ENCODE results near the gene HTD2.

Gene HTD2

DNA sequence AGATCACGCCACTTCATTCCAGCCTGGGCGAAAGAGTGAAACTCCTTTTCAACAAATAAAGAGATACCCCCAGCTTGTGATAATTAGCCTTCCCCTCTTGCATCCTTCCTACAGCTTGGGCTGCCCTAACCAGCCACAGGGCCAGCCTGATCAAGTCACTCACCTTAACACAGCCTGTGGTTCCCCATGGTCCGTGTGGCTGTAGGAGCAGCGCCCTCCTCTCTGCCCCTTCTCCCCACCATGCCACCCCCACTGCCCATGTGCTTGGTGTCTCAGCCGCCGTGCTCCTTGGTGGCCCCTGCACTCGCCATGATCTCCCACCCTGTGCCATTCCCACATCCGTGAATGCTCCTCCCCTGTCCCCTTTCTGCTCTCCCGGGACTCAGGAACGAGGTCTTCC is 13.5 kb upstream of the HTD2 start:
- DNase-seq (ENCODE audit: low read depth in 2 of 2) = no peak

DNA sequence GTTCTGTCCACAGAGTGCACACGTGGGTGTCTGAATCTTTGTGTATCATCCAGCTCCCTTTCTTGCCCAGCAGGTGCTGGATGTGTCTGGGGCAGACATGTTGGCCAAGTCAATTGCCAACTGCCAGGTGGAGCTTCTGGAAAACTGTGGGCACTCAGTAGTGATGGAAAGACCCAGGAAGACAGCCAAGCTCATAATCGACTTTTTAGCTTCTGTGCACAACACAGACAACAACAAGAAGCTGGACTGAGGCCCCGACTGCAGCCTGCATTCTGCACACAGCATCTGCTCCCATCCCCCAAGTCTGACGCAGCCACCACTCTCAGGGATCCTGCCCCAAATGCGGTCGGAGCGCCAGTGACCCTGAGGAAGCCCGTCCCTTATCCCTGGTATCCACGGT is 12.8 kb upstream of the HTD2 start:
- no peak for DNase-seq (ENCODE audit: low read depth in 2 of 2)

DNA sequence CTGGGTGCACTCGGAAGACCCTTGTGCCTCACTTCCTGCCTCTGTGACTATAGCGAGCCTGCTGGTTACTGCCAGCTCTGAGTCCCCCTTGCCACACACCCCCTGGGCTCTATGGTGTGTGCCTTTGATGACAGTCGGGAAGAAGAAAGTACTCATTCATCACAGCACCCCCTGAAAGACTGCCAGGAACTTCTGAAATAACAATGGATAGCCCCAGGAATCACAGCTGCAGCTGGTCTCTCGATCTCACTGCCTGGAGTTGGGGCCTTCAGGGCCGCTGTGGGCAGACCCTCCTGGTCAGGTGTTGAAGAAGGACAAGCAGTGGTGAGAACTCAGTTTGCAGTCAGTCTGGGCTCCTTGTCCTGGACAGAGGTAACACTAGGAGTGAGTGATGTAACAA is 10.1 kb upstream of the HTD2 start:
- DNase-seq (ENCODE audit: low read depth in 2 of 2) = no peak

DNA sequence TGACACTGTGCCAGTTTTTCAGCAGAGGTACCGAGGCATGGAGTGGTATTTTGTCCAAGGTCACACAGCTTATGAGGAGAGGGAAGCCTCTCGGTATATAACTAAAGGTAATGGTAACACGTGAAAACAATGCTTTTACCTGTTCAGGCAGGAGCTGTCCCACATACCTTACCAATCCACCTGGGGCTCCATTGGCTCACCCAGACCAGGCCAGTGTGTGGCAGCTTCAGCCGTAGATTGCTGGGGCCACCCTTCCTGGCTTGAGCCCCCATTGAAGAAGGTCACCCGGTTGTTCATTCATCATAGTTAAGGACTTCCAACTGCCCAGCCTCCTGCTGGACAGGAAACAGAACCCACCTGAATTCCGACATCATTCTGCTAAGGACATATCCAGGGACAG is 9.5 kb upstream of the HTD2 start:
- DNase-seq (ENCODE audit: low read depth in 2 of 2) = no peak

DNA sequence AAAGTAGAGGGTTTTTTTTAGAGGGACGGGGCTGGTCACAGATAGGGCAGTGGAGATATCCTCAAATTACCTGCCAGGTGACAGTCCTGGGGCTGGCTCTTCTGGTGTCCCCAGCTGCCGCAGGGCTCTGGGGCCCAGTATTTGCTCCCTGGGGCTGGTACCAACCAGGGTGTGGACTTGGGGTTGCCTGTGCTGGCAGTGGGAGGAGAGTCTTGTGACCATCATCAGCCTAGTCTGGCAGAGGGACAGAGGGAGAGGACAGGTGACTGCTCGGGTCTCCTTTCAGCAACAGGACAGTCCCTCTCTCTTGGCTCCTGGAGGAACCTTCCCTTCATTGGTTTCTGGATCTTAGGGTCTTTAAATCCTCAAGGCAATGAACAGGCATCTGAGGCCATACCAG is 8.1 kb upstream of the HTD2 start:
- no peak for DNase-seq (ENCODE audit: low read depth in 2 of 2)

DNA sequence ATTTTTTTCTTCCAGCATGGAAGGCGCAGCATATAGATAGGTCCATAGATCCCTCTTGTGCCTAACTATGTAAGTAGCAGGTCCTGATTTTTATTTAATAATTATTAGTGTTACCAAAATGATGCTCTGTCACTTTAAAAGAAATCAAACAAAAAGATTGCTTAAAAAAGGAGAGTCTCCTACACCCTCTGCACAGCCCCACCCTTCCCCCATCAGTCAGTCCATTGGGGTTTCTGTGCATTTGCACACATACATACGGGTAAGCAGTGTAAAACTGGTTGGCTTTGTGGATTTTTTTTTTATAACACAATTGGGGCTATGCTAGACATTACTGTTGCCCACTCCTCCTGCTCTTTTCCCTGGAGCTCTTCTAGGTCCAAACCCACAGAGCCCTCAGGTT is 7.2 kb upstream of the HTD2 start:
- DNase-seq (ENCODE audit: low read depth in 2 of 2) = no peak

DNA sequence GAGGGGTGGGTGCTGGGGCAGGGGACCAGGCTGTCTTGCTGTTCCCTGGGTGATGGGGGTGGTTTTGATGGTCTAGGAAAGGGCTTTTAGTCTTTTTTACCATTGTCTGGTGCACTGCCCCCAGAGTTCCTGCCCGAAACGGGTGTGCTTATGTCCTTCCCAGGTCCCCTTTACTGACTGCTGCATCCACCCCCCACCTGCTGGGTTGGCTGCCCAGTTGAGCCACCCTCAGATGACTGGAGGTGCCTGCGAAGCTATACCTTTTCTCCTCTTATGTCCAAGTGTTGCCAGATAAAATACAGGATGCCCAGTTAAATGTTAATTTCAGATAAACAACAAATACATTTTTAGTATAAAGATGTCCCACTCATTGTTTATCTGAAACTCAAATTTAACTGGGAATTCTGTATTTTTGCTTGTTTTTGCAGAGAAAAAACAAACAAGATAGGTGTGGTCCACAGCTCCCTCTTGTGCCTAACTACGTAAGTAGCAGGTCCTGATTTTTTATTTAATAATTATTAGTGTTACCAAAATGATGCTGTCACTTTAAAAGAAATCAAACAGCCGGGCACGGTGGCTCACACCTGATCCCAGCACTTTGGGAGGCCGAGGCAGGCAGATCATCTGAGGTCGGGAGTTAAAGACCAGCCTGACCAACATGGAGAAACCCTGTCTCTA is 6.3 kb upstream of the HTD2 start:
- DNase-seq (ENCODE audit: low read depth in 2 of 2) = no peak

DNA sequence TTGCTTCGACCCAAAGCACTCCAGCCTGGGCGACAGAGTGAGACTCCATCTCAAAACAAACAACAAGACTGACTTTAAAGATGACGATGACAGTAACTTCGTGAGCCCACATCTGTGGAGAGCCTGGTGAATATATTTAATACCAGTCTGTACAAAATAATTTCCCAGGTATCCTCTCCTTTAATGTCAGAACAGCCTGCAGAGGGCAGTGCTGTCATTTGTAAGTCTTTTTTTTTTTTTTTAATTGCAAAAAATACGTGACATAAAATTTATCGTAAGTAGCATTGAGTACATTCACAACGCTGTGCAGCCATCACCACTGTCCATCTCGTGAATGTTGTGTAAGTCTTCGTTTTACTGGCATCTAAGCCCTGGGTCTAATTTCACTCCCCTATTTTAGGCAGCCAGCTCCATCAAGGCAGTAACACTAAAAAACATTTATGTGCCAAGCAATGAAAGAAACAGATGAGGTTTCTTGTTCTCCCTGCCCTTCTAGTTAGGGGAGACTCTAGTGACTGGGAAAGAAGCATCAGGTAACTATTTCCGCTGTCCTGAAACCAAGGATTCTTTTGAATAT is 1.4 kb downstream of the HTD2 start:
- no peak for DNase-seq (ENCODE audit: low read depth in 2 of 2)

DNA sequence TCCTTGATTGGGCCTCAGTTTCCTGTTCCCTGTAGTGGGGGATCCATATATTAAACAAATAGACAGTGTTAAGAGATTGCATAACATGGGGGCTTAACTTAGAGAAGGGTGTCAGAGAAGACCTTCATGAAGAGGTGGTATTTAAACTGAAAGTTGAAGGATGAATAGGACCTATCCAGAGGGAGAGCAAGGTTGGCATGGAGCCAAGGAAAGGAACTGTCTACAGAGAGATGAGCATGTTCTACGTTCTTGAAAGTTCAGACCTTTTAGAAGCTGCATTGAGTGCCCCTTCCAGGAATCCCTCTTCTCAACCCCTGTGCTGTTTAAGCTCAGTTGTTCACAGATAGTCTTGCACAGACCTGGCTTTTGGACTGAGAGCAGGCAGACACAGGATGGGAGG is 2.4 kb downstream of the HTD2 start:
- no peak for DNase-seq (ENCODE audit: low read depth in 2 of 2)

DNA sequence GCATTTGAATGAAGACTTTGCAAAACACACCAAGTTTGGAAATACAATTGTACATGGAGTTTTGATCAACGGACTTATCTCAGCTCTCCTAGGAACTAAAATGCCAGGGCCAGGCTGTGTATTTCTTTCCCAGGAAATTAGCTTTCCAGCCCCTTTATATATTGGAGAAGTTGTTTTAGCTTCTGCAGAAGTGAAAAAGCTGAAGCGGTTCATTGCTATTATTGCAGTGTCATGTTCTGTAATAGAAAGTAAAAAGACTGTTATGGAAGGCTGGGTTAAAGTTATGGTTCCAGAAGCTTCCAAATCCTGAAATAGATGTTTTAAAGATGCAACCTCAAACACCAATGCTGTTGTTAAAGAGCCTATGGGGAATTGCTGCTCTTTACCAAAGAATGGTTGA is 11.5 kb downstream of the HTD2 start:
- no peak for DNase-seq (ENCODE audit: low read depth in 2 of 2)

DNA sequence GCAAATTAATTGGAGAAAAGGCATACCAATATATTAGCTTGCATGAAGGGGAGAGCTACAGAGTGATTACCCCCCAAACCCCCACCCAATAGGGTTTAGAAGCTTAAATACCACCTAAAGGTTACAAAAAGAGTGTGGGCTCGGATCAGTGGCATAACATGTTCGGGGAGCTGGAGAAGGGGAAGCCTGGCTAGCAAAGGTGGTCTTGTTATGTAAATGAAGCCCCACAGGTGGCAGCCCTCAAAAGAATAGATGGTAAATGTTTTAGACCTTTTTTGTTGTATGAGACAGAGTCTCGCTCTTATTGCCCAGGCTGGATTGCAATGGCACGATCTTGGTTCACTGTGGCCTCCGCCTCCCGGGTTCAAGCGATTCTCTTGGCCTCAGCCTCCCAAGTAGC is 15.5 kb downstream of the HTD2 start:
- DNase-seq (ENCODE audit: low read depth in 2 of 2) = no peak

DNA sequence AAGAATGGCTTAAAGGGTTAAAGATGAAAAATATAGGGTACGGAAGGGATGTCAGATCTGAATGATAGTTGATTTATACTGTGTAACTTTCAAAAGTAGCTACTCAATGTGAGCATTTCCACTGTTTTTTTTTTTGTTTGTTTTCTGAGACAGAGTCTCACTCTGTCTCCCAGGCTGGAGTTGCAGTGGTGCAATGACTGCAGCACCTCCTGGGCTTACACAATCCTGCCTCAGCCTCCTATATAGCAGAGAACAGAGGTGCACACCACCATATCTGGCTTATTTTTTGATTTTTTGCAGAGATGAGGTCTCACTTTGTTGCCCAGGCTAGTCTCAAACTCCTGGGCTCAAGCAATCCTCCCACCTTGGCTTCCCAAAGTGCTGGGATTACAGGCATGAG is 16.5 kb downstream of the HTD2 start:
- no peak for DNase-seq (ENCODE audit: low read depth in 2 of 2)

DNA sequence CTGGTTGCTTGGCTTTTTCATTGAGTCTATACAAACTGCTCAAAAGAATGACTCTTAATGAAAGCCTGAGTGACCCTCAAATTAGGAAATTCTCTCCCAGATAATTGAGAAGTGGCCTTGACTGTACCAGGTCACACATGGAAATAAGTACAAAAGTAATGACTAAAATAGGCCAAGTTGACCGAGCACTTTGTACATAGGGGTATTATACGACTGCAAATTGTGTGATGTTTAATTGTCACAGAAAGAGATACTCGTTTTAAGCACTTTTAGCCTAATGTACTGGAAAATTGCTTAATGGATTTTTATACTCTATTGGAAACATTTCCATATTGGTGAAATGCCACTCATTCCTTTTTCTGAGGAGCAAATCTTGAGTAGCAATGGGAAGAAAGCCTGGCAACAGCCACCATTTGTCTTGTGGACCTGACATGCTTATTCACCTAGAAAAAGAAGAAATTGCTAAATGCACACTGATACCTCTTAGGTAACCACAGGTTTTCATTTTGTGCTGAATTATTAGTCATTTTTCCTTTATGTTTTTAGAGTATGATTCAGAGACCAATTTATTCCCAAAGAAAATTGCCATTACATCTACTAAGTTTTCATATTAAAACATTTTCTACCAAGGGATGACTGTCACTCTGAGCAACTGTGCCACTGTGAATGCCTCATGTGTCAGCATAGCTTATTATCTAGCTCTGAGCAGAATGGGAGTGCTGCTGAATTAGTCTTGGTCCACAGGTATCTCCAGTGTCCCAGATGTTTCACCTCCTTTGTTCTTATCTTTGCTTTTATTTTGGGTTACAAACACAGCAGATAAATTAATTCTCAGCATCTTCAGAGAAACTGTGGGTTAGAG is 17.4 kb downstream of the HTD2 start:
- DNase-seq (ENCODE audit: low read depth in 2 of 2) = no peak

DNA sequence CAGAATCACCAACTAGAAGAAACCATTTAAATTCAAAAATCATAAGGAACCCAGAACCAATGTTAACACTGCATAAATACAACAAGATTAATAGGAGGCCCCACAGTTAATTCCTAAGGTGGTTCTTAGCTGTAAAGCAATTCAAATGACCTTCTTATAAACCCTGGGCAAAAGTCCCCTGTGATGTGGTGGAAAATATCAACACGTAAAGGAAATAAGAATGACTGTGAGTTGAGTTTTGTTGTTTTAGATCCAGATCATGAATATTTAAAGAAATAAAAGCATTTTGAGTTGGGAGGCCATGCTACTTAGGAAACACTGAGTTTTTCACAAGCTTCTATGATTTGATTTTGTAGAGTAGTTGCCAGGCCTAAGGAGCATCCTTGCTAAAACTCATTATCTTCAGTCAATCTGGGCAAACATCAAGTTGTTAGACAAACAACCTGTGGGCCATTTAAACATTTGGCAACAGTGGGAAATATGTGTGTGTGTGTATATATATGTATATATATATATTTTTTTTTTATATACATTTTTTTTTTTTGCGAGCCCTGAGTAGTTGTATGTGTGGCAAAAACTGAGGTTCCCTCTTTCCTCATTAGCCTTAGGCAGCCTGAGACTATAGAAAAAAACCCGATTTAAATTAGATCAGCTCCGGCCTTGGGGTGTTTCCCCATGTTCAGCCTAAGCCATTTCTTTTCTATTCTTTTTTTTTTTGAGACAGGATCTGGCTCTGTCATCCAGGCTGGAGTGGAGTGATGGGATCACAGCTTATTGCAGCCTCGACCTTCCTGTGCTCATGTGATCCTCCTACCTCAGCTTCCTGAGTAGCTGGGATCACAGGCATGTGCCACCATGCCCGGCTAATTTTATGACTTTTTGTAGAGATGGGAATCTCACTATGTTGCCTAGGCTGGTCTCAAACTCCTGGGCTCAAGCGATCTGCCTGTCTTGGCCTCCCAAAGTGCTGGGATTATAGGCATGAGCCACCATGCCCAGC is 18.4 kb downstream of the HTD2 start:
- no peak for DNase-seq (ENCODE audit: low read depth in 2 of 2)

DNA sequence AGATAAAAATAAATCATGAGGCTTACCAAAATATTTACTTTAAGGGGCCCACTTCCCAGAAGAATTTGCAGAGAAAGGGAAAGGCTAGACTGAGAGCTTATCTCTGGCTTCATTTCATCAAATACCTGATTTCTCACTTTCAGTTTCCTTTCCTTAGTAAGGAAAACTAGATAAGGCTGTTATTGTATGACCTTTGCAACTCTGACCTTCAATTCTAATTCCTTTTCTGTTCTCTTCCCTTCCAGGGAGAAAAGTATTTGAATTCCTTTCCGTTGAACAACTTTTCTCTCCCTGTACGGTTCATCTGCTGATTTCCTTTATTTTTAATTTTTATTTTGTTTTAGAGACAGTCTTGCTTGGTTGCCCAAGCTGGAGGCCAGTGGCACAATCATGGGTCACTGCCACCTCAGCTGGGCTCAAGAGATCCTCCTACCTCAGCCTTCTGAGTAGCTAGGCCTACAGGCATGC is 19.2 kb downstream of the HTD2 start:
- no peak for DNase-seq (ENCODE audit: low read depth in 2 of 2)

DNA sequence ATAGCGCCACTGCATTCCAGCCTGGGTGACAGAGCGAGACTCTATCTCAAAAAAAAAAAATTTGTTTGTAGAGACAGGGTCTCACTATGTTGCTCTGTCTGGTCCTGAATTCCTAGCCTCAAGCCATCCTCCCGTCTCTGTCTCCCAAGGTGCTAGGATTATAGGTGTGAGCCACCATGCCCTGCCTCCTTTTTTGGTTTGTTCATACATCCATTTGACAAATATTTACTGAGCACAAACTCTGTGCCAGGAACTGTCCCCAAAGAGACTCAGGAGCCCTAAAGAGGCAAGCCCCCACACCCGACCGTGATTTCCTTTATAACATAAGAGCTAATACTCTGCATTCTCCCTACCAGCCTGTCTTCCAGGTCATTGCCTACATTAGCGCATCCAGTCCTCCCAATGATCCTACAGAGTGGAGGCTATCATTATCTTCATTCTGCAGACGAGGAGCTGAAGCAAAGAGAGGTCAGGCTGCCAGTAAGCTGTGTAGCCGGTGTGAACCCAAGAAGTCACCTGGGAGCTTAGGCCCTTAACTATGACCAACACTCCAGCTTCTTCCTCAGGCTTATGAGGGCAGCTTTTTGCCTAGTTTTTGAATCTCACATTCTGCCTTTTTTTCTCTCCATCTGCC is 20.1 kb downstream of the HTD2 start:
- DNase-seq (ENCODE audit: low read depth in 2 of 2) = no peak

DNA sequence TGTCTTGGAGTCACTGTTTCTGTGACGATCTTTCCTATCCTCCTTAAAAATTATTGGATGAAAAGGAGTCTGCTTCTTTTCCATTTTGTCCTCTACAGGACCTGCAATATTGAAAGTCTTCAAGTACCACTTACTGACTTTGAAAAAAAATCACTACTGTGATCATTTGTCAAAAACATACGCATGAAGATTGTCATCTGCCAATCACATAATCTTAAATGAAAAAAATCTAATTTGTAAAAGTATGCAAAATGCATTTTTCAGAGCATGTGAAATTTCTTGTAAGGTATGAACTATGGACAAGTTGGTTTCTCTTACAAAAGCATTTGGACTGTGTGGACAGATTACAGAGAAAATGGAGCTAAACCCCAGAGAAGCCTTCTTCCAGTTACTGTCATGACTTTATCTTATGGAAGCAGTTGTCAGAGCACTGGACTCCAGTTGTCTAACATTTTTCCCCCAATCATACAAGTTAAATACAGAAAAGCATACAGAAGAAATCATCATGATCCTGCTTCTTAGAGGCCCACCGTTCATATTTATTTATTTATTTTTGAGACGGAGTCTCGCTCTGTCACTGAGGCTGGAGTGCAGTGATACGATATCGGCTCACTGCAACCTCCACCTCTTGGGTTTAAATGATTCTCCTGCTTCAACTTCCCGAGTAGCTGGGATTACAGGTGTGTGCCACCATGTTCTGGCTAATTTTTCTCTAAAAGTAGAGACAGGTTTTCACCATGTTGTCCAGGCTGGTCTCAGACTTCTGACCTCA is 23.0 kb downstream of the HTD2 start:
- no peak for DNase-seq (ENCODE audit: low read depth in 2 of 2)

DNA sequence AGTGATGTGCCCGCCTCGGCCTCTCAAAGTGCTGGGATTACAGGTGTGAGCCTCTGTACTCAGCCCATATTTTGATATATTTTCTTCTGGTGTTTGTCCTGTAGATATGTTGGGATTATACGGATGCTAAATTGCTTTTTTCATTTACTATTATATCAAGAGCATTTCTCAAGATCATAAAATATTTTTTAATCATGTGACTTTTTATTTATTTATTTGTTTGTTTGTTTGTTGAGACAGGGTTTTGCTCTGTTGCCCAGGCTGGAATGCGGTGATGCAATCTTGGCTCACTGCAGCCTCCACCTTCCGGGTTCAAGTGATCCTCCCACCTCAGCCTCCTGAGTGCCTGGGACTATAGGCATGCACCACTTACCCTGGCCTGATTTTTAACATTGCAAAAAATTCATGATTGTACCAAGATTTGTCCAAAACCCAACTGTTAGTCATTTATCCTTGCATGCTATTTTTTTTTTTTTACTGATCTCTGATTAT is 23.6 kb downstream of the HTD2 start:
- no peak for DNase-seq (ENCODE audit: low read depth in 2 of 2)

DNA sequence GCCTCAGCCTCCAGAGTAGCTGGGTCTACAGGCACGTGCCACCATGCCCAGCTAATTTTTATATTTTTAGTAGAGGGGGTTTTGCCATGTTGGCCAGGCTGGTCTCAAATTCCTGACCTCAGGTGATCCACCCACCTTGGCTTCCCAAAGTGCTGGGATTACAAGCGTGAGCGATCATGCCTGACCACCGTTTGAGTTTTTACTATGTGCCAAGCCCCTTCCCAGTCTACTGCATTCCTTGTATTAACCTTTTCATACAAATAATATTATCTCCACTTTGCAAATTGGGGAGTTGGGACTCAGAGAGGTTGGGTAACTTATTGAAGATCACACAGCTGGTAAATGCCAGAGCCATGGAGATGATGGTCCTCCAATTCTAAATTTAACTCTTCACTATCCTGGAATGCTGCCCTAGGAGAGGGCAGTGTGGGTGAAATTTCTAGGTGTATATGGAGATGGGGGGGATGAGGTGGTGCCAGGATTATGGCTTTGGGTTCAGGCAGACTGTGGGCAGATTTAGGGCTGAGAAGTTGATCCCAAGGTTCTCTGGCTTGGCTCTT is 25.4 kb downstream of the HTD2 start:
- no peak for DNase-seq (ENCODE audit: low read depth in 2 of 2)

DNA sequence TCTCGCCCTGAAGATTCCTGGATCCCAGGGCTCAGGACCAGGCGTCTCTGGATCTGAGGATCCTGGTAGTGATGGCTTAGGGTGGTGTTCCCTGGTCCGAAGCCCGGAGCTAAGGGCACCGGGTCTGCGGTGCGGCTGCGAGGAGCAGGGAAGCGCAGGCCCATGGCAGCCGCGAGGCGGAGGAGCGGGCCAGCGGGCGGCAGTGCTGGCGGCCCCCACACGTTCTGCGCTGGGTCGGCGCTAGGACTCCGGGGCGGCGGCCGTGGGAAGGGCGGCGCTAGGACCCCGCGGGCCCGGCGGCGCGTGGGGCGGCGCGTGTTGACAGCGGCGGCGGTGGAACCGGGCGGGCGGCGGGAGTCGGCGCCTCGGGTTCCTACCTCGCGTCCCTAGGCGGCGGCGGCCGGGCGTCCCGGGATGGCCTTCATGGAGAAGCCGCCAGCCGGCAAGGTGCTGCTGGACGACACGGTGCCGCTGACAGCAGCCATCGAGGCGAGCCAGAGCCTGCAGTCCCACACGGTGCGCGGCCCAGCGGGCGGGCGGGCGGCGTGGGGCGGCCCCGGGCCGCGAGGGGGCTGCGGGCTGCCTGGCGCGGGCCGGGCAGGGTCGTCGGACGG is 26.4 kb downstream of the HTD2 start, which contains the start of gene PXK:
Gene PXK (plus strand): TSS at position 318 of the 614 bp plus-strand sequence. CDS start 97 bp downstream, at position 415.
- peak; percentile 60 to 77 for DNase-seq (ENCODE audit: low read depth in 2 of 2)

Data from stimulated activated CD4-positive, alpha-beta T cell treated with anti-CD3 and anti-CD28 coated beads, Interleukin-1b, Interleukin-23, amount 100 ng/mL, for 4 hours (primary cell).